H1 (cell line): ENCODE results near the gene SLC25A5.

Source experiments
- CEBPB ChIP-seq: IDR thresholded peaks from 2 replicates; pipeline ENCODE4 v1.6.1; 2012; ENCODE audit warnings: low read depth, low read length
- CTCF ChIP-seq, 3 experiments: IDR thresholded peaks; 1 replicate in 2 of 3; 2 replicates in 1 of 3; pipeline versions ENCODE4 v1.5.1 to v1.6.1; 2011; ENCODE audit warnings: low read length in 3 of 3, mild to moderate bottlenecking in 3 of 3, inconsistent platforms in 2 of 3, low read depth in 1 of 3, moderate library complexity in 1 of 3; ENCODE audit not compliant: insufficient read depth in 1 of 3; ENCODE audit errors: control extremely low read depth in 1 of 3
- EP300 ChIP-seq, 2 experiments: IDR thresholded peaks; 1 replicate in 1 of 2; 2 replicates in 1 of 2; pipeline ENCODE4 v1.6.1; 2011 to 2012; ENCODE audit warnings: low read depth in 2 of 2, low read length in 2 of 2, mild to moderate bottlenecking in 2 of 2, borderline replicate concordance in 1 of 2, inconsistent platforms in 1 of 2, moderate library complexity in 1 of 2
- EZH2 ChIP-seq: fragments of 200-600 bp; sonication (generic); IDR thresholded peaks from 2 replicates; pipeline ENCODE4 v1.7.1; 2012; ENCODE audit warnings: low read depth, mild to moderate bottlenecking, moderate library complexity, low read length, inconsistent platforms; ENCODE audit not compliant: severe bottlenecking
- PHF8 ChIP-seq: fragments of 200-600 bp; sonication (generic); conservative IDR thresholded peaks from 2 replicates; pipeline ENCODE4 v1.7.1; 2012; ENCODE audit warnings: low read depth, mild to moderate bottlenecking, inconsistent platforms, low read length, moderate library complexity
- POLR2AphosphoS5 ChIP-seq: IDR thresholded peaks from 2 replicates; pipeline ENCODE4 v1.6.1; 2011; ENCODE audit warnings: low read depth, low read length
- POU5F1 ChIP-seq: IDR thresholded peaks from 2 replicates; pipeline ENCODE4 v1.6.1; 2011; ENCODE audit warnings: low read depth, mild to moderate bottlenecking, low read length, moderate library complexity
- RAD21 ChIP-seq, 2 experiments: IDR thresholded peaks in 1 of 2; conservative IDR thresholded peaks in 1 of 2; 2 replicates each; pipeline ENCODE4 v1.6.1; 2011; ENCODE audit warnings: low read depth in 2 of 2, low read length in 2 of 2, improper control_type of control experiment in 1 of 2, inconsistent platforms in 1 of 2, mild to moderate bottlenecking in 1 of 2, moderate library complexity in 1 of 2
- SUZ12 ChIP-seq: fragments of 200-600 bp; sonication (generic); IDR thresholded peaks from 2 replicates; pipeline ENCODE4 v1.6.1; 2012; ENCODE audit warnings: mild to moderate bottlenecking, inconsistent platforms, low read length, moderate library complexity, mixed read lengths
- TAF1 ChIP-seq: IDR thresholded peaks from 2 replicates; pipeline ENCODE4 v1.6.1; 2011; ENCODE audit warnings: mild to moderate bottlenecking, low read depth, low read length
- TCF12 ChIP-seq: IDR thresholded peaks from 2 replicates; pipeline ENCODE4 v1.6.1; 2011; ENCODE audit warnings: low read depth, mild to moderate bottlenecking, low read length
- YY1 ChIP-seq: IDR thresholded peaks from 2 replicates; pipeline ENCODE4 v1.6.1; 2011; ENCODE audit warnings: low read depth, mild to moderate bottlenecking, low read length

GRCh38 chrX:119492463-119492862 is 24.2 kb downstream of the SLC25A5 start:
- TF ChIP-seq CEBPB, result no peak
- no peak for TF ChIP-seq POU5F1
- TF ChIP-seq CTCF (IDR thresholded peaks at IDR 0.05; ENCODE audit: control extremely low read depth in 1 of 3, insufficient read depth in 1 of 3, low read depth in 1 of 3, low read length in 3 of 3), result no peak
- TF ChIP-seq EZH2, result no peak
- no peak for TF ChIP-seq TAF1
- no peak for TF ChIP-seq POLR2AphosphoS5
- TF ChIP-seq TCF12, result no peak
- no peak for TF ChIP-seq EP300 (IDR thresholded peaks at IDR 0.05; ENCODE audit: borderline replicate concordance in 1 of 2, low read depth in 2 of 2, low read length in 2 of 2)
- TF ChIP-seq PHF8, result no peak
- TF ChIP-seq SUZ12, result no peak
- TF ChIP-seq YY1, result no peak
- no peak for TF ChIP-seq RAD21 (IDR thresholded peaks at IDR 0.05 in 1 of 2, conservative IDR thresholded peaks at IDR 0.05 in 1 of 2; ENCODE audit: low read depth in 2 of 2, low read length in 2 of 2)
